Esophagus muscularis mucosa (tissue), 4 donors: ENCODE measurements around the gene CLIP3. TPM values are rescaled to one million over a fixed set of nuclear protein-coding genes. Genes with fewer than 3 reads are reported as not detected.

ENCODE experiments used
- DNase-seq: peaks from one replicate; pipeline ENCODE4 v3.0.0-alpha.2; 2017; ENCODE audit errors: extremely low spot score
- H3K27ac ChIP-seq, 4 donors: fragments of 200-600 bp; sonication (generic); replicated peaks in 1 of 4; 1 replicate in 3 of 4; 2 replicates in 1 of 4; pipeline ENCODE4 v1.5.1; 2016 to 2019; ENCODE audit warnings: mild to moderate bottlenecking in 1 of 4
- H3K27me3 ChIP-seq, 4 donors: fragments of 200-600 bp; sonication (generic); one replicate each; pipeline versions ENCODE4 v1.5.1 to v1.6.0; 2016 to 2019
- H3K36me3 ChIP-seq, 4 donors: fragments of 200-600 bp; sonication (generic); one replicate each; pipeline ENCODE4 v1.5.1; 2016 to 2019
- H3K4me1 ChIP-seq, 4 donors: fragments of 200-600 bp; sonication (generic); one replicate each; pipeline ENCODE4 v1.5.1; 2016 to 2019
- H3K4me3 ChIP-seq, 4 donors: fragments of 200-600 bp; sonication (generic); 1 replicate in 2 of 4; 2 replicates in 2 of 4; pipeline ENCODE4 v1.5.1; 2016 to 2019; ENCODE audit warnings: mild to moderate bottlenecking in 4 of 4, moderate library complexity in 1 of 4
- H3K9me3 ChIP-seq, 4 donors: fragments of 200-600 bp; sonication (generic); 1 replicate in 3 of 4; 2 replicates in 1 of 4; pipeline ENCODE4 v1.5.1; 2016 to 2019
- CTCF ChIP-seq, 3 experiments: fragments of 200-600 bp in 2 of 3; fragments of 450-650 bp in 1 of 3; sonication (generic) in 2 of 3; IDR thresholded peaks; one replicate each; pipeline ENCODE4 v1.5.1; 2017 to 2019; ENCODE audit warnings: antibody characterized with exemption in 3 of 3, mild to moderate bottlenecking in 2 of 3, moderate library complexity in 1 of 3
- EP300 ChIP-seq: sonication (generic); formaldehyde crosslinking; IDR thresholded peaks from one replicate; pipeline ENCODE4 v1.6.1; 2017; ENCODE audit warnings: antibody characterized with exemption
- POLR2A ChIP-seq: fragments of 450-650 bp; IDR thresholded peaks from one replicate; pipeline ENCODE4 v1.6.1; 2017; ENCODE audit warnings: antibody characterized with exemption, moderate library complexity, mild to moderate bottlenecking, low read depth
- POLR2AphosphoS5 ChIP-seq, 2 donors: sonication (generic); formaldehyde crosslinking; IDR thresholded peaks; one replicate each; pipeline ENCODE4 v1.6.1; 2017; ENCODE audit warnings: antibody characterized with exemption in 2 of 2
- WGBS: methylation state at CpG from one replicate; pipeline ENCODE4 v1.1.5; 2018; 5-methylcytosine and 5-hydroxymethylcytosine counted together
- intact Hi-C: fragments of 100-400 bp; cut with DNase I; formaldehyde crosslinking; loops from one replicate; pipeline ENCODE4 v1.15.1; 2023
- total RNA-seq, 4 donors: library from RNA; depleted of rRNA; stranded (reverse); fragments of >200 nt; gene quantifications; one replicate each; pipeline versions ENCODE4 v1.1.0 to v1.2.1, GENCODE V29; 2016

The CLIP3 gene
- total RNA-seq, 4 donors from 2014 or later, result 39.9 to 73.3 (median 51.4) TPM

GRCh38 chr19:35990156-35990555 lies 42.5 kb downstream of the CLIP3 start:
- Histone ChIP-seq H3K4me1 (peaks cover 12 to 23% (median 22%) of the 10 kb centered on the region in 4 donors), H3K27ac (no peak overlapping the region), H3K27me3 (peaks cover 2 to 52% (median 13%) of the 10 kb centered on the region in 4 donors), H3K9me3 (no peaks in the 10 kb centered on the region), H3K4me3 (no peak overlapping the region), H3K36me3 (no peaks in the 10 kb centered on the region)
- no peak for DNase-seq
- TF ChIP-seq POLR2AphosphoS5 (IDR thresholded peaks at IDR 0.05) (no peak), CTCF (IDR thresholded peaks at IDR 0.05) (no peak), POLR2A (no peak), EP300 (no peak)
- intact Hi-C loops, result no loop called here
- WGBS, result 92% methylated on average over 4 of the region's 4 CpGs

DNA sequence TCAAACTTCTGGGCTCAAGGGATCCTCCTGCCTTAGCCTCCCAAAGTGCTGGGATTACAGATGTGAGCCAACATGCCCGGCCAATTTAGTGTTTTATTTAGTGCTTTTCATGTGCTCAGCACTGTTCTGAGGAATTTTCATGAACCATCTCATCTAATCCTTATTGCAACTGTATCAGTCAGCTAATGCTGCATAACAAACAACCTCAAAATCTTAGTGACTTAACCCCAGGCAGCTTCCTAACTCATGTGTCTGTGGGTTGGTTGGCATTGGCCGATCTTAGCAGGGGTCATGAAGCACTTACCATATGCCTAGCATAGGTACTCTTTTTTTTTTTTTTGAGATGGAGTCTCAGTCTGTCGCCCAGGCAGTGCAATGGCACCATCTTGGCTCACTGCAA lies 43.8 kb downstream of the CLIP3 start:
- peaks cover 2 to 65% (median 13%) of the 10 kb centered on the region in 4 donors for H3K27me3 ChIP-seq
- no peak for DNase-seq
- WGBS, result 94% methylated on average over 3 of the region's 3 CpGs
- no peak overlapping the region for H3K27ac ChIP-seq
- no peak overlapping the region for H3K4me3 ChIP-seq
- intact Hi-C loops, result no loop called here
- peaks cover 6 to 13% (median 13%) of the 10 kb centered on the region in 4 donors for H3K4me1 ChIP-seq
- TF ChIP-seq EP300 (no peak), POLR2A (no peak), POLR2AphosphoS5 (IDR thresholded peaks at IDR 0.05) (no peak), CTCF (IDR thresholded peaks at IDR 0.05) (no peak)
- H3K9me3 ChIP-seq, result no peaks in the 10 kb centered on the region
- H3K36me3 ChIP-seq, result no peaks in the 10 kb centered on the region

- no peak for DNase-seq
- 31% methylated on average over 8 of the region's 8 CpGs for WGBS
- Histone ChIP-seq H3K4me3 (peak overlapping the region; percentile 39 to 56 (median 42)), H3K27ac (no peak overlapping the region), H3K4me1 (peaks cover 6 to 12% (median 10%) of the 10 kb centered on the region in 4 donors), H3K36me3 (no peaks in the 10 kb centered on the region), H3K27me3 (peaks cover 2 to 78% (median 13%) of the 10 kb centered on the region in 4 donors), H3K9me3 (no peaks in the 10 kb centered on the region)
- intact Hi-C loops, result no loop called here
- TF ChIP-seq EP300 (no peak), POLR2AphosphoS5 (IDR thresholded peaks at IDR 0.05) (no peak), POLR2A (no peak), CTCF (IDR thresholded peaks at IDR 0.05) (no peak)
Measured at GRCh38 chr19:35987571-35987896, 45.1 kb downstream of the CLIP3 start.

DNA sequence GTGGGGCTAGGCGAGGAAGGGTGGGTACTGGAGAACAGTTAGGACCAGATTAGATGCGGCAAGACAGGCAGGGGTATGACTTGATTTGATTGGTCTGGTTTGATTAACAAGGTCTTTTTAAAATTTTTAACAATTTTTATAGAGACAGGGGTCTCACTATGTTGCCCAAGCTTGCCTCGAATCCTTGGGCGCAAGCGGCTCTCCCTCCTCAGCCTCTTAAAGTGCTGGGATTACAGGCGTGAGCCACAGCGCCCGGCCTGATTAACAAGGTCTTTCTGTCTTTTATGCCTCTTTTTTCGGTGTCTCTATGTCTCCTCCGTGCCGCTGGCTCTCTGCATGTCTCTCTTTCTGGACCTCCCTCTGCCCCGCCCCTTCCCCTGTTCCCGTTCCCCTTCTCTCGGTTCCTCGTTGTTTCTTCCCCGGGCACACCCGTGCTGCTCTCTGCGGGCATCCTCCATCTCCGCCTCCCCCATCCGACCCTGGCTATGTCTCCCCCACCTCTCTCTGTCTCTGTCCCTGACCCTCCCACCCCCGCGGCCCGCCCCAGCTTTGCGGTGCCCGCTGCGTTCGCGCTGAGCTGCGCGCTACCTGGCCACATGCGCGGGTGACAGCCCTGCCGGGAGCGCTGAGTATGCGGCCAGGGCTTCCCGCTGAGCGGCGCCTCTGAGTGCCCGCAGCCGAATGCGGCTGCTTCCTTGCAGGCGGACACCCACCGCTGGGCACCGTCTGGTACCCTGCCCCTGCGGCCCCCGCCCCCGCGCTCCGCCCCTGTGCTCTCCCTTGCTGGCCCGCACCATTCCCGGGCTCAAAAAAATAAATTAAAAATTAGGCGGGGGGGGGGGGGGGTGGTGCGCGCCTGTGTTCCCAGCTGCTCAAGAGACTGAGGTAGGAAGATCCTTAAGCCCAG lies 45.8 kb downstream of the CLIP3 start:
- Histone ChIP-seq H3K9me3 (no peaks in the 10 kb centered on the region), H3K36me3 (no peaks in the 10 kb centered on the region), H3K4me1 (peaks cover 6 to 12% (median 10%) of the 10 kb centered on the region in 4 donors), H3K27ac (no peak overlapping the region), H3K4me3 (peak overlapping the region; percentile 39 to 56 (median 42)), H3K27me3 (peaks cover 2 to 83% (median 13%) of the 10 kb centered on the region in 4 donors)
- no peak for DNase-seq
- WGBS, result 6% methylated on average over 47 of the region's 54 CpGs
- intact Hi-C loops, result no loop called here
- no peak for TF ChIP-seq EP300
- TF ChIP-seq POLR2AphosphoS5 (IDR thresholded peaks at IDR 0.05), result no peak
- TF ChIP-seq POLR2A, result no peak
- no peak for TF ChIP-seq CTCF (IDR thresholded peaks at IDR 0.05)
